ENCODE measurements around the gene HSD17B7. TPM values are rescaled to one million over a fixed set of nuclear protein-coding genes. Genes with fewer than 3 reads are reported as not detected.

HSD17B7 gene
- total and polyA plus RNA-seq, 2 donors from 2014 or later, result 10.8 to 12.8 TPM

GRCh38 chr1:162856260-162856659, 65.8 kb downstream of the HSD17B7 start:
- Histone ChIP-seq H3K27ac (ENCODE audit: low read depth in 2 of 2, low read length in 2 of 2) (no peak overlapping the region), H3K27me3 (ENCODE audit: control insufficient read depth, insufficient read depth, low read length) (no peaks in the 10 kb centered on the region), H3K4me1 (ENCODE audit: control insufficient read depth in 2 of 3, insufficient read depth in 2 of 3, low read depth in 1 of 3, low read length in 3 of 3) (no peaks in the 10 kb centered on the region), H3K9ac (ENCODE audit: low read length in 3 of 3) (no peak overlapping the region), H3K4me3 (ENCODE audit: low read length in 3 of 3) (no peak overlapping the region), H3K36me3 (ENCODE audit: control insufficient read depth in 2 of 3, insufficient read depth in 3 of 3, low read length in 3 of 3) (no peaks in the 10 kb centered on the region), H3K9me3 (ENCODE audit: control insufficient read depth in 2 of 3, insufficient read depth in 1 of 3, low read length in 3 of 3) (no peaks in the 10 kb centered on the region)
- intact Hi-C loops (cut with DNase I), result loop anchor here (10.0 kb wide), 1 partner anchor 459 kb away; no protein-coding TSS in a partner anchor
- FAIRE-seq, result no peak
- no peak for TF ChIP-seq CTCF (IDR thresholded peaks at IDR 0.05; ENCODE audit: borderline replicate concordance, extremely low read depth, insufficient read depth)
- DNase-seq, result peak in 1 of 5 donors; percentile 6

- H3K4me1 ChIP-seq (ENCODE audit: control insufficient read depth in 2 of 3, insufficient read depth in 2 of 3, low read depth in 1 of 3, low read length in 3 of 3), result no peaks in the 10 kb centered on the region
- no peaks in the 10 kb centered on the region for H3K9me3 ChIP-seq (ENCODE audit: control insufficient read depth in 2 of 3, insufficient read depth in 1 of 3, low read length in 3 of 3)
- intact Hi-C loops (cut with DNase I), result loop anchor here (10.0 kb wide), 1 partner anchor 457 kb away; no protein-coding TSS in a partner anchor
- no peak overlapping the region for H3K9ac ChIP-seq (ENCODE audit: low read length in 3 of 3)
- FAIRE-seq (no peak), DNase-seq (no peak)
- H3K27ac ChIP-seq (ENCODE audit: low read depth in 2 of 2, low read length in 2 of 2), result no peak overlapping the region
- H3K36me3 ChIP-seq (ENCODE audit: control insufficient read depth in 2 of 3, insufficient read depth in 3 of 3, low read length in 3 of 3), result no peaks in the 10 kb centered on the region
- H3K27me3 ChIP-seq (ENCODE audit: control insufficient read depth, insufficient read depth, low read length), result no peaks in the 10 kb centered on the region
- no peak overlapping the region for H3K4me3 ChIP-seq (ENCODE audit: low read length in 3 of 3)
- TF ChIP-seq CTCF (IDR thresholded peaks at IDR 0.05; ENCODE audit: borderline replicate concordance, extremely low read depth, insufficient read depth), result no peak
Measured at GRCh38 chr1:162857850-162858249, 67.3 kb downstream of the HSD17B7 start.

- FAIRE-seq (no peak), DNase-seq (peak in 1 of 5 donors; percentile 56)
- Histone ChIP-seq H3K9ac (ENCODE audit: low read length in 3 of 3) (no peak overlapping the region), H3K4me3 (ENCODE audit: low read length in 3 of 3) (no peak overlapping the region), H3K9me3 (ENCODE audit: control insufficient read depth in 2 of 3, insufficient read depth in 1 of 3, low read length in 3 of 3) (no peaks in the 10 kb centered on the region), H3K4me1 (ENCODE audit: control insufficient read depth in 2 of 3, insufficient read depth in 2 of 3, low read depth in 1 of 3, low read length in 3 of 3) (no peaks in the 10 kb centered on the region), H3K27ac (ENCODE audit: low read depth in 2 of 2, low read length in 2 of 2) (no peak overlapping the region), H3K27me3 (ENCODE audit: control insufficient read depth, insufficient read depth, low read length) (no peaks in the 10 kb centered on the region), H3K36me3 (ENCODE audit: control insufficient read depth in 2 of 3, insufficient read depth in 3 of 3, low read length in 3 of 3) (no peaks in the 10 kb centered on the region)
- intact Hi-C loops (cut with DNase I), result loop anchor here (10.0 kb wide), 1 partner anchor 456 kb away; no protein-coding TSS in a partner anchor
- no peak for TF ChIP-seq CTCF (IDR thresholded peaks at IDR 0.05; ENCODE audit: borderline replicate concordance, extremely low read depth, insufficient read depth)
Measured at GRCh38 chr1:162859191-162859590, 68.7 kb downstream of the HSD17B7 start.

- FAIRE-seq (no peak), DNase-seq (peak in 1 of 5 donors; percentile 7)
- Histone ChIP-seq H3K27me3 (ENCODE audit: control insufficient read depth, insufficient read depth, low read length) (no peaks in the 10 kb centered on the region), H3K36me3 (ENCODE audit: control insufficient read depth in 2 of 3, insufficient read depth in 3 of 3, low read length in 3 of 3) (no peaks in the 10 kb centered on the region), H3K4me3 (ENCODE audit: low read length in 3 of 3) (no peak within 1 kb of the TSS), H3K9ac (ENCODE audit: low read length in 3 of 3) (no peak within 1 kb of the TSS), H3K9me3 (ENCODE audit: control insufficient read depth in 2 of 3, insufficient read depth in 1 of 3, low read length in 3 of 3) (no peaks in the 10 kb centered on the region), H3K27ac (ENCODE audit: low read depth in 2 of 2, low read length in 2 of 2) (no peak within 1 kb of the TSS), H3K4me1 (ENCODE audit: control insufficient read depth in 2 of 3, insufficient read depth in 2 of 3, low read depth in 1 of 3, low read length in 3 of 3) (no peaks in the 10 kb centered on the region)
- no peak for TF ChIP-seq CTCF (IDR thresholded peaks at IDR 0.05; ENCODE audit: borderline replicate concordance, extremely low read depth, insufficient read depth)
- intact Hi-C loops (cut with DNase I), result no loop called here
Measured at GRCh38 chr1:162861101-162861500, 70.6 kb downstream of the HSD17B7 start, which contains the start of gene CCDC190. CCDC190 (minus strand) TSS chr1:162861175; CDS start chr1:162859646, 1,529 bp downstream.

Measured in kidney (tissue), 14 donors.